HUES64 (cell line): ENCODE data around the gene LRFN4.

Experiments used
- H3K27ac ChIP-seq: 2 replicates; pipeline ENCODE4 v1.7.0; 2013; ENCODE audit warnings: low read depth, low read length, inconsistent platforms
- H3K27me3 ChIP-seq: 2 replicates; pipeline ENCODE4 v1.6.1; 2013; ENCODE audit warnings: mild to moderate bottlenecking, low read length; ENCODE audit not compliant: insufficient read depth
- H3K36me3 ChIP-seq: 2 replicates; pipeline ENCODE4 v1.6.1; 2013; ENCODE audit warnings: mild to moderate bottlenecking, low read length; ENCODE audit not compliant: insufficient read depth
- H3K4me1 ChIP-seq: 2 replicates; pipeline ENCODE4 v1.6.1; 2013; ENCODE audit warnings: mild to moderate bottlenecking, low read length, moderate library complexity; ENCODE audit not compliant: insufficient read depth
- H3K4me3 ChIP-seq: 2 replicates; pipeline ENCODE4 v1.5.1; 2013; ENCODE audit warnings: mild to moderate bottlenecking, low read length, moderate library complexity
- H3K9ac ChIP-seq: 2 replicates; pipeline ENCODE4 v1.6.1; 2013; ENCODE audit warnings: mild to moderate bottlenecking, low read depth, low read length
- H3K9me3 ChIP-seq: 2 replicates; pipeline ENCODE4 v1.6.1; 2013; ENCODE audit warnings: low read depth, low read length; ENCODE audit not compliant: insufficient read depth
- WGBS: fragments of 150-250, 120-280 bp; methylation state at CpG from one replicate; pipeline ENCODE4 v1.1.7; 2013; ENCODE audit warnings: missing lambda C conversion rate; 5-methylcytosine and 5-hydroxymethylcytosine counted together

LRFN4 gene

DNA sequence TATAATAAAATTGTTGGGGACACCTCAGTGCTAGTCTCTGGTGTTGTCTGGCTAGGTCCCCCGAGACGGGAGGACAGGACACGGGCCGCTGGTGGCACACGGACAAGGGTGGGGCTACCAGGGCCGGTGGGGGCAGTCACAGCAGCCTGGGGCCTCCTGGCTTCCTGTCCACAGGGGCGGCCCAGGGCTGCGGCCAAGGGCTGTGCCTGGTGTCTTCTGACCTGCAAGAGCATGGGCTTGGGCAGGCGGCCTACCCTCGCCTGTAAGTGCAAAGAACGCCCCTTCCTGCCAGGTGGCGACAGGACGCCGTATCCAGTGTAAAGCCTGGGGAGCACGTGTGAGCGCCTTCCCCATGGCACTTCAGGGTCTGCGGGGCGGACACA, 3.6 kb downstream of the LRFN4 start:
- peaks cover 12% of the 10 kb centered on the region; the same call in 1 of the 2 replicates for H3K36me3 ChIP-seq
- 87% methylated on average over 18 of the region's 18 CpGs for WGBS

DNA sequence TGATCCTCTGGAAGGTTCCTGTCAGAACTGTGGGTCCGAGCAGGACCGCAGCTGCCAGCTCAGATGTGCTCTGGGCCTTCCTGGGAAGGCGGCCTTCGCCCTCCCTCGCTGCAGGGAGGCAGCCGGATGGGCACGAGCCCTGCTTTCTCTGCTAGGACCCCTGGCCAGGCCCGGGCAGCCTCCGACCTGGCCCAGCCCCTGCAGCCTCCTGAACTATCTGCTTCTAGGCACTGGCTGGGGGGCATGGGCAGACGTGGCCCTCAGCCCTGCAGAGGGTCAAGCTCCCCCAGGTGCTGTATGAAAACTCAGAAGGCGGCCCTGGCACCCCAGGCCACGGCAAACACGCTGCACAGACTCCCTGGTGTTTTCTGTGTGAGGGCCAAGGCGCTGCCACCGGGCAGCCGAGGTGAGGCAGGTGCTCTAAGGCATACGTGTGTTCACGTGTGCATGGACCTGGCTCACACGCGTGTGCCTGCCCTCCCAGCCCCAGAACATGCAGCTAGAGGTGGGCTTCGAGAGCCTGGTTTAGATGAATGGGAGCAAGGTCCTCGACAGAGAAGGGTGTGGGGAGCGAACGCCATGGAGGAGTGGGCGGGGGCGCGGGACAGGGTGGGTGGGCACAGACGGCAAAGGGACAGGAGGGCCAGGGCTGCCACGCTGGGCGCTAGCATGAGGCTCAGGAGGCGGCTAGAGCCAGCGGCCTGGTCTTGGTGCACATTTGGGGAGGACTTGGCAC, 4.3 kb downstream of the LRFN4 start:
- Histone ChIP-seq H3K9me3 (no peaks in the 10 kb centered on the region), H3K4me3 (no peak overlapping the region), H3K27me3 (no peaks in the 10 kb centered on the region), H3K36me3 (peaks cover 12% of the 10 kb centered on the region; the same call in 1 of the 2 replicates), H3K4me1 (no peaks in the 10 kb centered on the region), H3K9ac (no peak overlapping the region), H3K27ac (no peak overlapping the region)
- WGBS: 95% methylated on average over 32 of the region's 32 CpGs

More for the DNA sequence above, 3.6 kb downstream of the LRFN4 start:
- no peaks in the 10 kb centered on the region for H3K9me3 ChIP-seq
- H3K27ac ChIP-seq: no peak overlapping the region
- no peaks in the 10 kb centered on the region for H3K27me3 ChIP-seq
- H3K4me3 ChIP-seq: no peak overlapping the region
- H3K9ac ChIP-seq: no peak overlapping the region
- peaks cover 4% of the 10 kb centered on the region; the same call in 1 of the 2 replicates for H3K4me1 ChIP-seq

DNA sequence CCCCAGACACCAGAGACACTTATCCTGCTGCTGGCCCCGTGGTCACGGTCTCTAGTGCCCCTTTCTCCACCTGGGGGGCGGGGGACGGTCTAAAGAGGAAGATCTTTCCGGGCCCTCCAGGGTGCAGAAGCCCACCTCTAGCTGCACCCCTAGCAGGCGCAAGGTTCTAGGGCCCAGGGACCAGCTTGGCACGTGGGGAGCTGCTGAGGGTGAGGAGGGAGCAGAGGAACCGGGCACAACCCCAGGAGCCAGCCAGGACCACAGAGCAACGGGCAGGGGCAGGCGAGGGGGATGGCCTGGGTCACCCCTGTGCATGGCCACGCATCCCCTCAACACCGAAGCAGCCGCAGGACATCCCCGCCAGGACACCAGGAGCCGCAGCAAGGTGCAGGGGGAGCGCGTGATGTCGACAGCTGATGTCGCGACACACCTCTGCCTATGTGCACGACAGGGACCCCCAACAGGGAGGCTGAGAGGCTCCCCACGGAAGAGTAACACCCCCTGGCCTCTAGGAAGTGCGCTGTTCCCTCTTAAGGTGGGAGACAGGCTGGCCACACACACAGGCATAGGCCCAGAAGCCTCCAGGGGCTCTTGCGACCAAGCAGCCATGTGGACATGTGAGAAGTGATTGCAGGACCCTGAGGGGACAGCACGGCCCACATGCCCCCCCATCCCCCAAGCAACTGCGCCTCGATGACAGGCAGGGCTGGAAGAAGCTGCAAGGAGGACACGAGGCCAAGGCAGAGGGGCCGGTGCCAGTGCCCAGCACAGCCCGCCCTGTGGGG, 5.1 kb downstream of the LRFN4 start:
- H3K4me1 ChIP-seq: no peaks in the 10 kb centered on the region
- no peaks in the 10 kb centered on the region for H3K27me3 ChIP-seq
- H3K9me3 ChIP-seq: no peaks in the 10 kb centered on the region
- no peak overlapping the region for H3K4me3 ChIP-seq
- H3K27ac ChIP-seq: no peak overlapping the region
- no peak overlapping the region for H3K9ac ChIP-seq
- H3K36me3 ChIP-seq: peaks cover 12% of the 10 kb centered on the region; the same call in 1 of the 2 replicates
- WGBS: 93% methylated on average over 30 of the region's 30 CpGs

DNA sequence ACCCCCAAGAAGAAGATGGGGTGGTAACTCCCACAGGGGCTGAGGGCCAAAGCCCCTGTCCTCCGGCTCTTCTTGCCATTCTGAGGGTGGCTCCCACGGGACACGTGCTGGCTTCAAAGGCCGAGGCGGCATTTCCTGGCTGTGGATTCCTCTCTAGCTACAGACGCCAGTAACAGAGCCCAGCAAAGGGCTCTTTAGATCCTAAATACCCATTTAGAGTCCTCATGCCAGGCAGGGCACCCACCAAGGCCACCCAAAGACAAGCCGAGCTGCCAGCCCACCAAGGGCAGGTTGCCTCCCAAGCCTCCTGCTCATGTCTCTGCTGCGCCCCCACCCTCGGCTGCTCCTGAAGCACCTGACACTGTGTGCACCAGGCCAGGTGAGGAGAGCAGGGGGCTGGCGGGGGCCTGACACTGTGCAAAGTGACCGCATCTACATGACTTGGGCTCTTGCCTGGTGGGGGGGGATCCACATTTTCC, 5.7 kb downstream of the LRFN4 start:
- Histone ChIP-seq H3K36me3 (peaks cover 12% of the 10 kb centered on the region; the same call in 1 of the 2 replicates), H3K4me1 (no peaks in the 10 kb centered on the region)

DNA sequence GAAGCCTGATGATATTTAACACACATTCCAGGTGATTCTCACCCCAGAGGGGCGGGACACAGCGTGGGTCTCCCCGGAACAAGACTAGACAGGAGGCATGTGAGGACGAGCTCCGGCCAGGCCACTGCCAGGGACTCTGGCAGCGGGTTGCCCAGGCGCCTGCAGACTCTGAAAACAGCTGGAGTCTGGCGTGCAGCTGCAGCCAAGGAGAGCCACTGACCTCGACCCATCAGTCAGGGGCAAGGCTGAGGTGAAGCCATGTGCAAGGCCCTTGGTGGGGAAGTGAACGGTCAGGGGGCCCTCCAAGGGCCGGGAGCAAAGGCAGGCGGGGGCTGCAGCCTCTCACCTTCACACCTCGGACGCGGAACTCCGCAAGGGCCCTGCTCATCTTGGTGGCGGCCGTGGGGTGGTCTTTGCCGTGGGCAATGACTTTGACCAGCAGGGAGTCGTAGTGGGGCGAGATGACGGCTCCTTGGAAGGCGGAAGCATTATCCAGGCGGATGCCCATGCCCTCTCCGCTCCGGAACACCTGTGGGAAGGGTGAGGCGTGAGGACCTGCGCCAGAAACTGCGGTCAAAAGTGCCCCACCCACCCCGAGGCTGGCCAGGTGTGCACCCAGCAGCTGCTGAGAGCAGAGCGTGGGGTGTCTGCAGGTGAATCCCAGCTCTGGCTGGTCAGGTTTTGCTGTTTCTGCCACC, 6.7 kb downstream of the LRFN4 start:
- peaks cover 12% of the 10 kb centered on the region; the same call in 1 of the 2 replicates for H3K36me3 ChIP-seq
- H3K27ac ChIP-seq: no peak overlapping the region
- H3K9ac ChIP-seq: no peak overlapping the region
- no peaks in the 10 kb centered on the region for H3K4me1 ChIP-seq
- H3K4me3 ChIP-seq: no peak overlapping the region
- H3K27me3 ChIP-seq: no peaks in the 10 kb centered on the region
- WGBS: 95% methylated on average over 31 of the region's 31 CpGs
- no peaks in the 10 kb centered on the region for H3K9me3 ChIP-seq

More for the DNA sequence above, 5.7 kb downstream of the LRFN4 start:
- no peaks in the 10 kb centered on the region for H3K9me3 ChIP-seq
- WGBS: 96% methylated on average over 11 of the region's 11 CpGs
- no peak overlapping the region for H3K27ac ChIP-seq
- H3K4me3 ChIP-seq: no peak overlapping the region
- no peak overlapping the region for H3K9ac ChIP-seq
- H3K27me3 ChIP-seq: no peaks in the 10 kb centered on the region

DNA sequence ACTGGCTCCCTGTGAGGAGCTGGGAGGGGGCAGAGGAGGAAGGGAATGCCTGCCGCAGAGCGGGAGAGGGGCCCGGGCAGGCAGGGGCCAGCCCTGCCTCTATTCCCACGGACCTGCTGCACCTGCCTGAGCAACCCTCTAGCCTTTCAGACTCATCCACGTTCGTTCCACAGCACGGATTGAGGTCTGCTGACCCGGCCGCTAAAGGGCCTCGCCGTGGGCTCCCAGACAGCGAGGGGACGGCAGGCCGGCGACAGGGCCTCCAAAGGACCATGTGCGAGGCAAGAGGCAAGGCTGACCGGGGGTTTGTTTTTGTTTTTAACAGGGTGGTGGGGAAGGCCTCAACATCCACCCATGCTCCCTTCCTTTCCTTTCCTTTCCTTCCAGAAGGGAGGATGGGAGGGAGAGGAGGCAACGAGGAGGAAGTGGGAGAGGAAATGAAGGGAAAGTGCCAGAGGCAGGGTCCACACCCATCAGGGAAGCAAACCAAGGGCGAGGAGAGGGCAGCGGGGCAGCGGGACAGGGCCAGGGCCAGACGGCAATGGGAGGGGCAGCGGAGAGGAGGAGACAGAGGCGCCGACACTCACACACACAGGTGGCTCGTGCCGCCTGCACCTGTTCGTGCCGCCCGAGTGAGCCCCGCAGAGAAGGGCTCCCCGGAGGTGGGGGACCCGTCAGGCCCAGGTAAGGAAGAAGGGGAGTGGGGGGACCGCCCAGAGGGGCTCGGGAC, 7.5 kb downstream of the LRFN4 start:
- H3K27me3 ChIP-seq: no peaks in the 10 kb centered on the region
- 0 out of 2 replicates have a peak, but pooled peaks cover 3% of the 10 kb centered on the region for H3K4me1 ChIP-seq
- peaks cover 9% of the 10 kb centered on the region; the same call in 1 of the 2 replicates for H3K36me3 ChIP-seq
- H3K9ac ChIP-seq: no peak overlapping the region
- 89% methylated on average over 33 of the region's 35 CpGs for WGBS
- H3K9me3 ChIP-seq: no peaks in the 10 kb centered on the region
- H3K27ac ChIP-seq: no peak overlapping the region
- H3K4me3 ChIP-seq: no peak overlapping the region

DNA sequence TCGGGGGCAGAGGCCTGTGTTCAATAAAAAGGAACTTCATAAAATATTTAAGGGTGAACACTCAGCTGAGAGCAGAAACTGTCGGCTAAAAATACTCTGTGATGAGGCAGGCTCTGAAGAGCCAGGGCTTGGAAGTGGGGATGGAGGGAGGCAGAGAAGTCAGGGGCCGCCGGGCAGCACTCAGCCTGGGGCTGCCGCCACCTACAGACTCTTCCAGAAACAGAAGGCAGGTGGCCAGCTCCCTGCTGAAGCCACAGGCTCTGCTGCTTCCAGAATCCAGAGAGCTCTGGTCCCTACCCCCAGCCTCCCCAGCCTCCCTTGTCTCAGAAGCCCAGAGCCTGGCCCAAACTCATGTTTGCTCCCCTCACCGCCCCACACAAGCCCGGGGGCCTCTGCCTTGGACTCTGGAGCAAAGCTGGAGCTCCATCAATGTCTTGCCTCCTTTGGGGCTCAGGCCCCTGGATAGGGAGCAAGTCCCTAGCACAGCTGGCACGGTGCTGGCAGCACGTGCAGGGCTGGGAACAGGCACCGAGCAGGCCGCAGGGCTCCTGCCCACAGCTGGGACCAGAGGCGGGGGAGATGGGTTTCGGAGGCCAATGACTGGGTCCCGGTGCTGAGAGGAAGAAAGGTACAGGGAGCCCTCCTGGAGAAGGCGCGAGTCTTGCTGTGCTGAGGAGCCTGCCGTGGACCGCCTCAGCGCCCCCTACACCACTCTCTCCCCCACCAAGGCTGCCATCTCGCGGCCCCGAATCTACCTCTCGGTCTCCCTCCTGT, 8.2 kb downstream of the LRFN4 start:
- Histone ChIP-seq H3K36me3 (0 out of 2 replicates have a peak, but pooled peaks cover 5% of the 10 kb centered on the region), H3K9me3 (no peaks in the 10 kb centered on the region), H3K9ac (no peak overlapping the region), H3K27ac (no peak overlapping the region), H3K4me1 (0 out of 2 replicates have a peak, but pooled peaks cover 3% of the 10 kb centered on the region), H3K27me3 (no peaks in the 10 kb centered on the region), H3K4me3 (no peak overlapping the region)
- 90% methylated on average over 23 of the region's 23 CpGs for WGBS

DNA sequence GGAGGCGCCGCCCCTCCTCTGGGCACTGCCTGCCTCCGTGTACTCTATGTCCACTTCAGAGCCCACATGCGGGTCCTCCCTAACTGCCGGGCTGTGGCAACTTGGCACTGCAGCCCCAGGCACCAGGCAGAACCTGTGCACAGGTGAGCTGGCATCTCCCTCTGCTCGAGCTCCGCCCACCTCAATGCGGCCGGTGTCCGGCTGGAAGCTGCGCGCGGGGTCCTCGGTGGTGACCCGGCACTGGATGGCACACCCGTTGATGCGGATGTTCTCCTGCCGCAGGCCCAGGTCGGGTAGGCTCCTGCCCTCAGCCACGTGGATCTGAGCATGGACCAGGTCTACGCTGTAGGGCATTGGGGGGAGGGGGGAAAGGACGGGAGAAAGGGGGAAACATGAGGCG, 9.1 kb downstream of the LRFN4 start:
- Histone ChIP-seq H3K9me3 (no peaks in the 10 kb centered on the region), H3K9ac (no peak overlapping the region), H3K4me3 (no peak overlapping the region), H3K27me3 (no peaks in the 10 kb centered on the region), H3K27ac (no peak overlapping the region), H3K36me3 (0 out of 2 replicates have a peak, but pooled peaks cover 4% of the 10 kb centered on the region), H3K4me1 (0 out of 2 replicates have a peak, but pooled peaks cover 3% of the 10 kb centered on the region)
- 95% methylated on average over 23 of the region's 23 CpGs for WGBS

DNA sequence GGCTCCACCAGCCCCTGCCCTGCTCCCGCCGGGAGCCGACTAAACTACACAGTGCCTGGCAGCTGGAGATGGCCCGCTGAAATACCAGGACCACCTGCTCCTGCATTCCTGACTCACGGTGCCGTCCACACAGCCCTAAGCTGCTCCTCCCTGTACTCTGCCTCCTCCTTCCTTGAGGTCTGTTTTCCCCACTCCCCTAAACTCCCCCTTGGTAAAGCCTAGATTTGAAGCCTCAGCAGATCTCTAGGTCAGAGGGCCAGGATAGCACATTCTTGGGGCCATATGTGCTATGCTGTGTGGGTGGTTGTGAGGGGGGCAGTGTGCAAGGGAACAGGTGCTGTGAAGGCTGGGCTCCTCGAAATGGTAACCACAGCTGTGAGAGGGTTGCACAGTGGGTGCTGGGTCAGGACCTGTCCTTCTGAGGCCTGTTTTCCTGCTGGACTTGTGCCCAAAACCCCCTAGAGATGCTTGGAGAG, 9.7 kb downstream of the LRFN4 start:
- Histone ChIP-seq H3K9me3 (no peaks in the 10 kb centered on the region), H3K27ac (no peak overlapping the region), H3K4me3 (no peak overlapping the region), H3K27me3 (no peaks in the 10 kb centered on the region), H3K36me3 (0 out of 2 replicates have a peak, but pooled peaks cover 4% of the 10 kb centered on the region), H3K9ac (no peak overlapping the region), H3K4me1 (0 out of 2 replicates have a peak, but pooled peaks cover 3% of the 10 kb centered on the region)
- WGBS: 91% methylated on average over 7 of the region's 7 CpGs
